ENCODE data around the gene MAP3K4.
"Not testable (repeated sequence)": the region's sequence is repeated elsewhere in the genome, so short reads cannot be mapped to it uniquely, and the experiment has no call there.

MAP3K4 gene

GRCh38 chr6:160967833-160968232 is 23.7 kb upstream of the MAP3K4 start:
- FAIRE-seq = no peak

- FAIRE-seq = no peak
Observed at GRCh38 chr6:160971171-160971570, 20.4 kb upstream of the MAP3K4 start.

- FAIRE-seq = no peak
Observed at GRCh38 chr6:160972111-160972510, 19.5 kb upstream of the MAP3K4 start.

- not testable (repeated sequence) for FAIRE-seq
Observed at GRCh38 chr6:160972594-160972993, 19.0 kb upstream of the MAP3K4 start.

- FAIRE-seq = peak; percentile 86
Observed at GRCh38 chr6:160973311-160974250, 18.0 kb upstream of the MAP3K4 start.

- FAIRE-seq = no peak
Observed at GRCh38 chr6:160974304-160974771, 17.2 kb upstream of the MAP3K4 start.

- no peak for FAIRE-seq
Observed at GRCh38 chr6:160975162-160975561, 16.4 kb upstream of the MAP3K4 start.

- not testable (repeated sequence) for FAIRE-seq
Observed at GRCh38 chr6:160975961-160976360, 15.6 kb upstream of the MAP3K4 start.

- FAIRE-seq = no peak
Observed at GRCh38 chr6:160978141-160978901, 13.2 kb upstream of the MAP3K4 start.

- no peak for FAIRE-seq
Observed at GRCh38 chr6:160979061-160979708, 12.4 kb upstream of the MAP3K4 start.

- FAIRE-seq = not testable (repeated sequence)
Observed at GRCh38 chr6:160983377-160983948, 8.1 kb upstream of the MAP3K4 start.

GRCh38 chr6:160986851-160987250 is 4.7 kb upstream of the MAP3K4 start:
- no peak for FAIRE-seq

- FAIRE-seq = no peak
Observed at GRCh38 chr6:160987265-160987664, 4.3 kb upstream of the MAP3K4 start.

- FAIRE-seq = peak; percentile 43
Observed at GRCh38 chr6:160990847-160991405, 643 bp upstream of the MAP3K4 start.

- FAIRE-seq = peak; percentile 82
Observed at GRCh38 chr6:160992061-160992979, 751 bp downstream of the MAP3K4 start.

- no peak for FAIRE-seq
Observed at GRCh38 chr6:160992980-160993314, 1.4 kb downstream of the MAP3K4 start.

GRCh38 chr6:160995271-160995670 is 3.7 kb downstream of the MAP3K4 start:
- FAIRE-seq = no peak

- no peak for FAIRE-seq
Observed at GRCh38 chr6:160996131-160996601, 4.6 kb downstream of the MAP3K4 start.

- peak; percentile 12 for FAIRE-seq
Observed at GRCh38 chr6:160998217-160998616, 6.6 kb downstream of the MAP3K4 start.

- no peak for FAIRE-seq
Observed at GRCh38 chr6:160998766-160999165, 7.2 kb downstream of the MAP3K4 start.

- no peak for FAIRE-seq
Observed at GRCh38 chr6:160999516-160999915, 7.9 kb downstream of the MAP3K4 start.

All from endometrium (tissue), 2 donors.